NCI-H2227 treated with DMSO at 0.1 percent for 48 hours (cell line): ENCODE data around the gene SUGP1.

Source experiments
- DNase-seq: peaks from one replicate; lab custom pipeline; 2025; lab: John Stamatoyannopoulos, UW

The SUGP1 gene

GRCh38 chr19:19341026-19341425, 20.7 kb upstream of the SUGP1 start:
- DNase-seq = no peak

GRCh38 chr19:19338082-19338481, 17.8 kb upstream of the SUGP1 start:
- DNase-seq = no peak

GRCh38 chr19:19337120-19337519, 16.8 kb upstream of the SUGP1 start:
- DNase-seq = no peak

GRCh38 chr19:19336597-19336996, 16.3 kb upstream of the SUGP1 start:
- no peak for DNase-seq

- DNase-seq = no peak
Measured at GRCh38 chr19:19335408-19336158, 15.3 kb upstream of the SUGP1 start.

- DNase-seq = no peak
Measured at GRCh38 chr19:19334989-19335344, 14.7 kb upstream of the SUGP1 start.

- DNase-seq = no peak
Measured at GRCh38 chr19:19334063-19334988, 14.0 kb upstream of the SUGP1 start.

- no peak for DNase-seq
Measured at GRCh38 chr19:19329126-19329525, 8.8 kb upstream of the SUGP1 start.

- no peak for DNase-seq
Measured at GRCh38 chr19:19327672-19328071, 7.4 kb upstream of the SUGP1 start.

GRCh38 chr19:19324059-19324770, 3.9 kb upstream of the SUGP1 start:
- no peak for DNase-seq

GRCh38 chr19:19321141-19321577, 850 bp upstream of the SUGP1 start:
- DNase-seq = no peak

- no peak for DNase-seq
Measured at GRCh38 chr19:19319732-19320360, 463 bp downstream of the SUGP1 start.

- DNase-seq = no peak
Measured at GRCh38 chr19:19316082-19316481, 4.2 kb downstream of the SUGP1 start.

GRCh38 chr19:19315444-19315843, 4.9 kb downstream of the SUGP1 start:
- no peak for DNase-seq

- DNase-seq = no peak
Measured at GRCh38 chr19:19308373-19308772, 11.9 kb downstream of the SUGP1 start.

GRCh38 chr19:19306191-19306590, 14.1 kb downstream of the SUGP1 start:
- no peak for DNase-seq

- DNase-seq = no peak
Measured at GRCh38 chr19:19305696-19306095, 14.6 kb downstream of the SUGP1 start.

- DNase-seq = no peak
Measured at GRCh38 chr19:19305066-19305465, 15.2 kb downstream of the SUGP1 start.

- no peak for DNase-seq
Measured at GRCh38 chr19:19304186-19304965, 15.9 kb downstream of the SUGP1 start.

GRCh38 chr19:19303411-19303810, 16.9 kb downstream of the SUGP1 start:
- DNase-seq = no peak

GRCh38 chr19:19300613-19301012, 19.7 kb downstream of the SUGP1 start:
- no peak for DNase-seq
